WTC11 (cell line): ENCODE measurements around the gene FCGBP. TPM values are rescaled to one million over a fixed set of nuclear protein-coding genes. Genes with fewer than 3 reads are reported as not detected.
A peak's percentile ranks its signal among the peaks of the same experiment; 100 is the strongest.

Experiments used
- ATAC-seq: fragments of 200-7000 bp; cut with Tn5 transposase; 2 replicates; pipeline ENCODE4 v1.10.0; 2021; ENCODE audit warnings: mild to moderate bottlenecking, moderate library complexity
- CTCF ChIA-PET: fragments of 300-600 bp; sonication (Branson Sonifier 250); formaldehyde crosslinking; loops from one replicate; lab custom pipeline; 2021; ENCODE audit warnings: antibody characterized with exemption; lab: Charles Lee
- POLR2A ChIA-PET: fragments of 350-600 bp; sonication (Branson Sonifier 250); formaldehyde crosslinking; loops from one replicate; lab custom pipeline; 2021; ENCODE audit warnings: antibody characterized with exemption; lab: Charles Lee
- DNase-seq: peaks from one replicate; pipeline ENCODE4 v3.0.0; 2021; ENCODE audit warnings: low spot score
- H3K27ac Mint-ChIP-seq: 2 replicates; pipeline ENCODE4 v1.8.0; 2021; ENCODE audit warnings: mixed read lengths
- H3K27me3 Mint-ChIP-seq: 2 replicates; pipeline ENCODE4 v1.8.0; 2021; ENCODE audit warnings: low read depth, mild to moderate bottlenecking, moderate library complexity, mixed read lengths
- H3K36me3 Mint-ChIP-seq: 2 replicates; pipeline ENCODE4 v1.8.0; 2021; ENCODE audit warnings: mixed read lengths
- H3K4me1 Mint-ChIP-seq: 2 replicates; pipeline ENCODE4 v1.8.0; 2022; ENCODE audit warnings: mixed read lengths
- H3K4me3 Mint-ChIP-seq: 2 replicates; pipeline ENCODE4 v1.8.0; 2021; ENCODE audit warnings: mild to moderate bottlenecking, moderate library complexity, mixed read lengths
- H3K9me3 Mint-ChIP-seq: 2 replicates; pipeline ENCODE4 v1.8.0; 2021; ENCODE audit warnings: mixed read lengths
- AFF4 ChIP-seq: sonication (generic); formaldehyde crosslinking; IDR thresholded peaks from 2 replicates; pipeline ENCODE4 v1.8.1; 2023; ENCODE audit warnings: mild to moderate bottlenecking, missing genetic modification reagents, borderline replicate concordance
- ATF1 ChIP-seq: sonication (generic); formaldehyde crosslinking; IDR thresholded peaks from 2 replicates; pipeline ENCODE4 v1.8.1; 2023; ENCODE audit warnings: mild to moderate bottlenecking, moderate library complexity, missing genetic modification reagents
- CBFB ChIP-seq: sonication (generic); formaldehyde crosslinking; IDR thresholded peaks from 2 replicates; pipeline ENCODE4 v1.8.1; 2022; ENCODE audit warnings: mild to moderate bottlenecking, low read depth, missing genetic modification reagents
- E2F5 ChIP-seq: sonication (generic); formaldehyde crosslinking; IDR thresholded peaks from 2 replicates; pipeline ENCODE4 v1.8.1; 2022; ENCODE audit warnings: mild to moderate bottlenecking, moderate library complexity, missing genetic modification reagents
- ELF4 ChIP-seq: sonication (generic); formaldehyde crosslinking; IDR thresholded peaks from 2 replicates; pipeline ENCODE4 v1.8.1; 2022; ENCODE audit warnings: low read depth, mild to moderate bottlenecking, moderate library complexity, missing genetic modification reagents
- IRF1 ChIP-seq: sonication (generic); formaldehyde crosslinking; IDR thresholded peaks from 2 replicates; pipeline ENCODE4 v1.8.0; 2023; ENCODE audit warnings: missing genetic modification reagents
- MYBL2 ChIP-seq: sonication (generic); formaldehyde crosslinking; IDR thresholded peaks from 2 replicates; pipeline ENCODE4 v1.8.1; 2023; ENCODE audit warnings: mild to moderate bottlenecking, moderate library complexity, missing genetic modification reagents
- TEAD4 ChIP-seq: sonication (generic); formaldehyde crosslinking; IDR thresholded peaks from 2 replicates; pipeline ENCODE4 v1.8.0; 2022; ENCODE audit warnings: mild to moderate bottlenecking, missing genetic modification reagents
- ZBTB21 ChIP-seq: sonication (generic); formaldehyde crosslinking; IDR thresholded peaks from 2 replicates; pipeline ENCODE4 v1.8.1; 2023; ENCODE audit warnings: mild to moderate bottlenecking, missing genetic modification reagents, borderline replicate concordance
- ZNF121 ChIP-seq: sonication (generic); formaldehyde crosslinking; IDR thresholded peaks from 2 replicates; pipeline ENCODE4 v1.8.0; 2023; ENCODE audit warnings: missing genetic modification reagents
- ZNF396 ChIP-seq: fragments of 250-450 bp; sonication (Bioruptor Pico); IDR thresholded peaks from 2 replicates; pipeline ENCODE4 v1.8.0; 2021; ENCODE audit warnings: mild to moderate bottlenecking, moderate library complexity, borderline replicate concordance
- ZNF512 ChIP-seq: sonication (generic); formaldehyde crosslinking; IDR thresholded peaks from 2 replicates; pipeline ENCODE4 v1.8.1; 2022; ENCODE audit warnings: missing genetic modification reagents, borderline replicate concordance
- total RNA-seq: library from RNA; stranded (reverse); gene quantifications from 3 replicates; pipeline ENCODE4 v1.2.3, GENCODE V29; 2021
- TF ChIP-seq, protein P1 (sequence below): sonication (generic); formaldehyde crosslinking; IDR thresholded peaks from 2 replicates; pipeline ENCODE4 v1.8.0; 2022; ENCODE audit warnings: mild to moderate bottlenecking, missing genetic modification reagents
- TF ChIP-seq, protein P2 (sequence below): sonication (generic); formaldehyde crosslinking; conservative IDR thresholded peaks from 2 replicates; pipeline ENCODE4 v1.8.1; 2023; ENCODE audit warnings: mild to moderate bottlenecking, low read depth, missing genetic modification reagents, moderate library complexity
- TF ChIP-seq, protein P3 (sequence below): sonication (generic); formaldehyde crosslinking; IDR thresholded peaks from 2 replicates; pipeline ENCODE4 v1.8.1; 2023; ENCODE audit warnings: mild to moderate bottlenecking, missing genetic modification reagents
- TF ChIP-seq, protein P4 (sequence below): sonication (generic); formaldehyde crosslinking; IDR thresholded peaks from 2 replicates; pipeline ENCODE4 v1.8.1; 2023; ENCODE audit warnings: mild to moderate bottlenecking, missing genetic modification reagents, moderate library complexity
- TF ChIP-seq, protein P5 (sequence below): sonication (generic); formaldehyde crosslinking; IDR thresholded peaks from 2 replicates; pipeline ENCODE4 v1.8.0; 2022; ENCODE audit warnings: missing genetic modification reagents

The FCGBP gene
- total RNA-seq, 1 experiment from 2014 or later = 2.8 TPM

DNA sequence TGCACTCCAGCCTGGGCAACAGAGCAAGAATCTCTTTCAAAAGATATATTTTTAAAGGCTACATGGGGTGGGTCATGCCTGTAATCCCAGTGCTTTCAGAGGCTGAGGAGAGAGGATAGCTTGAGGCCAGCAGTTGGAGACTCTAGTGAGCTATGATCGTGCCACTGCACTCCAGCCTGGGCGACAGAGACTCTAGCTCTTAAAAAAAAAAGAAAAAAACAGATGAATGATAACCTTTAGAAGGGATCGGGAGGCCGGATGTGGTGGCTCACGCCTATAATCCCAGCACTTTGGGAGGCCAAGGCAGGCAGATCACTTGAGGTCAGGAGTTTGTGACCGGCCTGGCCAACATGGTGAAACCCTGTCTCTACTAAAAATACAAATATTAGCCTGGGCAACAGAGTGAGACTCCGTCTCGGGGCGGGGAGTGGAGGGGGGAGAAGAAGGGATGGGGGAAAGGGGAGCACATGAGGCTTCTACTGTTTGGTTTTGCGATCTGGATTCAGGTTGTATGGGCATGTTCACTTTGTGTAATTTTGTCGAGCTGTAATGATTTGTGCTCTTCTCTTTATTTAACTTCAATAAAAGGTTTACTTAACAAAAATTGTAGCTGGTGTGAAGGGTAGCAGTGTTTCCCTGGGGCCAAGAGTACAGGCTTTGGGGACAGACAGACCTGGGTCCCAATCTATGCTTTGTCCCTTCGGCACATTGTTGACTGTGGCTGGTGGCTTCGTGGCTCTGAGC lies 35.4 kb upstream of the FCGBP start (continued):
- TF ChIP-seq, protein P1, sequence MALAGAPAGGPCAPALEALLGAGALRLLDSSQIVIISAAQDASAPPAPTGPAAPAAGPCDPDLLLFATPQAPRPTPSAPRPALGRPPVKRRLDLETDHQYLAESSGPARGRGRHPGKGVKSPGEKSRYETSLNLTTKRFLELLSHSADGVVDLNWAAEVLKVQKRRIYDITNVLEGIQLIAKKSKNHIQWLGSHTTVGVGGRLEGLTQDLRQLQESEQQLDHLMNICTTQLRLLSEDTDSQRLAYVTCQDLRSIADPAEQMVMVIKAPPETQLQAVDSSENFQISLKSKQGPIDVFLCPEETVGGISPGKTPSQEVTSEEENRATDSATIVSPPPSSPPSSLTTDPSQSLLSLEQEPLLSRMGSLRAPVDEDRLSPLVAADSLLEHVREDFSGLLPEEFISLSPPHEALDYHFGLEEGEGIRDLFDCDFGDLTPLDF (CRISPR knock-in tag) = no peak
- TF ChIP-seq ZBTB21 (no peak), ATF1 (no peak)
- TF ChIP-seq, all 79 proteins: peak for 0

- peaks cover 21% of the 10 kb centered on the region for H3K36me3 Mint-ChIP-seq
- peak overlapping the region; percentile 42; the same call in 1 of the 2 replicates for H3K27ac Mint-ChIP-seq
- H3K4me1 Mint-ChIP-seq = peaks cover 25% of the 10 kb centered on the region
- ATAC-seq (no peak), DNase-seq (no peak)
- no peaks in the 10 kb centered on the region for H3K27me3 Mint-ChIP-seq
- peak overlapping the region; percentile 97 for H3K4me3 Mint-ChIP-seq
- no peaks in the 10 kb centered on the region for H3K9me3 Mint-ChIP-seq
- POLR2A ChIA-PET = interaction anchor here (0.7 kb wide), 1 partner anchor 10 kb away, joined by 3 read pairs; no protein-coding TSS in a partner anchor
- CTCF ChIA-PET = interaction anchor here (2.0 to 2.6 kb wide), 2 partner anchors 88 to 177 kb away, joined by 19 to 23 read pairs; no protein-coding TSS in a partner anchor
- no peak for TF ChIP-seq ZNF121
- TF ChIP-seq, protein P2, sequence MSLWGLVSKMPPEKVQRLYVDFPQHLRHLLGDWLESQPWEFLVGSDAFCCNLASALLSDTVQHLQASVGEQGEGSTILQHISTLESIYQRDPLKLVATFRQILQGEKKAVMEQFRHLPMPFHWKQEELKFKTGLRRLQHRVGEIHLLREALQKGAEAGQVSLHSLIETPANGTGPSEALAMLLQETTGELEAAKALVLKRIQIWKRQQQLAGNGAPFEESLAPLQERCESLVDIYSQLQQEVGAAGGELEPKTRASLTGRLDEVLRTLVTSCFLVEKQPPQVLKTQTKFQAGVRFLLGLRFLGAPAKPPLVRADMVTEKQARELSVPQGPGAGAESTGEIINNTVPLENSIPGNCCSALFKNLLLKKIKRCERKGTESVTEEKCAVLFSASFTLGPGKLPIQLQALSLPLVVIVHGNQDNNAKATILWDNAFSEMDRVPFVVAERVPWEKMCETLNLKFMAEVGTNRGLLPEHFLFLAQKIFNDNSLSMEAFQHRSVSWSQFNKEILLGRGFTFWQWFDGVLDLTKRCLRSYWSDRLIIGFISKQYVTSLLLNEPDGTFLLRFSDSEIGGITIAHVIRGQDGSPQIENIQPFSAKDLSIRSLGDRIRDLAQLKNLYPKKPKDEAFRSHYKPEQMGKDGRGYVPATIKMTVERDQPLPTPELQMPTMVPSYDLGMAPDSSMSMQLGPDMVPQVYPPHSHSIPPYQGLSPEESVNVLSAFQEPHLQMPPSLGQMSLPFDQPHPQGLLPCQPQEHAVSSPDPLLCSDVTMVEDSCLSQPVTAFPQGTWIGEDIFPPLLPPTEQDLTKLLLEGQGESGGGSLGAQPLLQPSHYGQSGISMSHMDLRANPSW (CRISPR knock-in tag) = no peak
- TF ChIP-seq ZNF396 (CRISPR knock-in tag) = no peak
- TF ChIP-seq, protein P3, sequence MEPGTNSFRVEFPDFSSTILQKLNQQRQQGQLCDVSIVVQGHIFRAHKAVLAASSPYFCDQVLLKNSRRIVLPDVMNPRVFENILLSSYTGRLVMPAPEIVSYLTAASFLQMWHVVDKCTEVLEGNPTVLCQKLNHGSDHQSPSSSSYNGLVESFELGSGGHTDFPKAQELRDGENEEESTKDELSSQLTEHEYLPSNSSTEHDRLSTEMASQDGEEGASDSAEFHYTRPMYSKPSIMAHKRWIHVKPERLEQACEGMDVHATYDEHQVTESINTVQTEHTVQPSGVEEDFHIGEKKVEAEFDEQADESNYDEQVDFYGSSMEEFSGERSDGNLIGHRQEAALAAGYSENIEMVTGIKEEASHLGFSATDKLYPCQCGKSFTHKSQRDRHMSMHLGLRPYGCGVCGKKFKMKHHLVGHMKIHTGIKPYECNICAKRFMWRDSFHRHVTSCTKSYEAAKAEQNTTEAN (CRISPR knock-in tag) = no peak
- TF ChIP-seq MYBL2 = no peak
- TF ChIP-seq E2F5 (CRISPR knock-in tag) = no peak
- no peak for TF ChIP-seq ELF4 (CRISPR knock-in tag)
- TF ChIP-seq, protein P4, sequence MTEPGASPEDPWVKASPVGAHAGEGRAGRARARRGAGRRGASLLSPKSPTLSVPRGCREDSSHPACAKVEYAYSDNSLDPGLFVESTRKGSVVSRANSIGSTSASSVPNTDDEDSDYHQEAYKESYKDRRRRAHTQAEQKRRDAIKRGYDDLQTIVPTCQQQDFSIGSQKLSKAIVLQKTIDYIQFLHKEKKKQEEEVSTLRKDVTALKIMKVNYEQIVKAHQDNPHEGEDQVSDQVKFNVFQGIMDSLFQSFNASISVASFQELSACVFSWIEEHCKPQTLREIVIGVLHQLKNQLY (CRISPR knock-in tag) = no peak
- no peak for TF ChIP-seq ZNF512
- TF ChIP-seq AFF4 (CRISPR knock-in tag) = no peak
- no peak for TF ChIP-seq TEAD4
- TF ChIP-seq, protein P5, sequence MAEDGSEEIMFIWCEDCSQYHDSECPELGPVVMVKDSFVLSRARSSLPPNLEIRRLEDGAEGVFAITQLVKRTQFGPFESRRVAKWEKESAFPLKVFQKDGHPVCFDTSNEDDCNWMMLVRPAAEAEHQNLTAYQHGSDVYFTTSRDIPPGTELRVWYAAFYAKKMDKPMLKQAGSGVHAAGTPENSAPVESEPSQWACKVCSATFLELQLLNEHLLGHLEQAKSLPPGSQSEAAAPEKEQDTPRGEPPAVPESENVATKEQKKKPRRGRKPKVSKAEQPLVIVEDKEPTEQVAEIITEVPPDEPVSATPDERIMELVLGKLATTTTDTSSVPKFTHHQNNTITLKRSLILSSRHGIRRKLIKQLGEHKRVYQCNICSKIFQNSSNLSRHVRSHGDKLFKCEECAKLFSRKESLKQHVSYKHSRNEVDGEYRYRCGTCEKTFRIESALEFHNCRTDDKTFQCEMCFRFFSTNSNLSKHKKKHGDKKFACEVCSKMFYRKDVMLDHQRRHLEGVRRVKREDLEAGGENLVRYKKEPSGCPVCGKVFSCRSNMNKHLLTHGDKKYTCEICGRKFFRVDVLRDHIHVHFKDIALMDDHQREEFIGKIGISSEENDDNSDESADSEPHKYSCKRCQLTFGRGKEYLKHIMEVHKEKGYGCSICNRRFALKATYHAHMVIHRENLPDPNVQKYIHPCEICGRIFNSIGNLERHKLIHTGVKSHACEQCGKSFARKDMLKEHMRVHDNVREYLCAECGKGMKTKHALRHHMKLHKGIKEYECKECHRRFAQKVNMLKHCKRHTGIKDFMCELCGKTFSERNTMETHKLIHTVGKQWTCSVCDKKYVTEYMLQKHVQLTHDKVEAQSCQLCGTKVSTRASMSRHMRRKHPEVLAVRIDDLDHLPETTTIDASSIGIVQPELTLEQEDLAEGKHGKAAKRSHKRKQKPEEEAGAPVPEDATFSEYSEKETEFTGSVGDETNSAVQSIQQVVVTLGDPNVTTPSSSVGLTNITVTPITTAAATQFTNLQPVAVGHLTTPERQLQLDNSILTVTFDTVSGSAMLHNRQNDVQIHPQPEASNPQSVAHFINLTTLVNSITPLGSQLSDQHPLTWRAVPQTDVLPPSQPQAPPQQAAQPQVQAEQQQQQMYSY = no peak
- no peak for TF ChIP-seq CBFB (CRISPR knock-in tag)
- no peak for TF ChIP-seq IRF1 (CRISPR knock-in tag)
These were observed 34.8 kb upstream of the FCGBP start for GRCh38 chr19:39969266-39969665.
